A673 (cell line): ENCODE results near the gene SND1.

ENCODE experiments used
- EZH2 ChIP-seq: fragments of 200-600 bp; sonication (generic); IDR thresholded peaks from 2 replicates; pipeline ENCODE4 v1.6.1; 2017; ENCODE audit warnings: borderline replicate concordance, low read depth, mild to moderate bottlenecking, mixed read lengths, antibody characterized with exemption, low read length; ENCODE audit not compliant: poor library complexity, severe bottlenecking
- TF ChIP-seq, protein P1 (sequence below): fragments of 300-800, 200-600 bp; sonication (generic); conservative IDR thresholded peaks from 2 replicates; pipeline ENCODE4 v1.5.1; 2017; ENCODE audit warnings: low read depth, mild to moderate bottlenecking, antibody characterized with exemption, low read length, moderate library complexity, mixed read lengths

DNA sequence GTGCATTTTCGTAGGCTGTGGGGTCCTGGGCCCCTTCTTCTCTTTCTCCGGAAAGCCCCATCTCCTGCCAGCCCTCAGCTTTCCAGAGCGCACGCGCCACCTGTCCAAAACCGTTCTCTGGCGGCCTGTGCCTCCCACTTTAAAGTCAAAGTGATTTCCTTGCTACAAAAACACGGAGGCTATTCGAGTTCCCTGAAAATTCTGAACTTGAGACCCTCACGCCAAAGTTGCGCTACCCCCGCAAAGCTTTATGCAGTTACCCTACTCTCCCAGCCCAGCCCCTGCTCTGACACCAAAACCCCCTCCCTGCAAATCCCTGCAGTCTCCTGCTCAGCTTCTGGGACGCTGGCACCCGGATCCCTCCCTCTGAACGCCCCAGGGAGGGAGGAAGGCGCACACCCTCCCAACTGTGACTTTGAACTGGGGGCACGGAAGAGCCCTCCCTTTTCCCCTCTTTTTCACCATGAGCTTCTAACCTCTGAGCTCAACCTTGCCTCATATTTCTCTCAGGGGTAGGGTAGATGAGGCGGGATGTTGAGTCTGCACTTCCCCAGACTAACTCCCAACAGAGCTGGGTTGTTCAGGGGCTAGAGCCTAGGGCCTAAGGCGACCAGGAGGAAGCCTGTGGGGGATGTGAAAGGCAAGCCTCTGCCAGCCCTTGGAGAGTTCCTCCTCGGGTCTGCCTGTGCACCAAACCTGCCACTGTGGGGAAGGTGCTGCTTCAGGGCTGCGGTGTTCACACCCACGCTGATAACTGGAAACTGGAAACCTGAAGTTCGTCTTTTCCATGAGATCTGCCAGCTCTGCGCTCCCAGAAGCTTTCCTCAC, 31.4 kb upstream of the SND1 start:
- TF ChIP-seq, protein P1, sequence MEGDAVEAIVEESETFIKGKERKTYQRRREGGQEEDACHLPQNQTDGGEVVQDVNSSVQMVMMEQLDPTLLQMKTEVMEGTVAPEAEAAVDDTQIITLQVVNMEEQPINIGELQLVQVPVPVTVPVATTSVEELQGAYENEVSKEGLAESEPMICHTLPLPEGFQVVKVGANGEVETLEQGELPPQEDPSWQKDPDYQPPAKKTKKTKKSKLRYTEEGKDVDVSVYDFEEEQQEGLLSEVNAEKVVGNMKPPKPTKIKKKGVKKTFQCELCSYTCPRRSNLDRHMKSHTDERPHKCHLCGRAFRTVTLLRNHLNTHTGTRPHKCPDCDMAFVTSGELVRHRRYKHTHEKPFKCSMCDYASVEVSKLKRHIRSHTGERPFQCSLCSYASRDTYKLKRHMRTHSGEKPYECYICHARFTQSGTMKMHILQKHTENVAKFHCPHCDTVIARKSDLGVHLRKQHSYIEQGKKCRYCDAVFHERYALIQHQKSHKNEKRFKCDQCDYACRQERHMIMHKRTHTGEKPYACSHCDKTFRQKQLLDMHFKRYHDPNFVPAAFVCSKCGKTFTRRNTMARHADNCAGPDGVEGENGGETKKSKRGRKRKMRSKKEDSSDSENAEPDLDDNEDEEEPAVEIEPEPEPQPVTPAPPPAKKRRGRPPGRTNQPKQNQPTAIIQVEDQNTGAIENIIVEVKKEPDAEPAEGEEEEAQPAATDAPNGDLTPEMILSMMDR, result no peak
- no peak for TF ChIP-seq EZH2
